PC-9 (cell line): ENCODE data around the gene RB1. TPM values are rescaled to one million over a fixed set of nuclear protein-coding genes. Genes with fewer than 3 reads are reported as not detected.

Experiments used
- BruUV-seq: library from RNA; stranded (reverse); fragments of 400-500 nt; replicated peaks from 2 replicates; lab custom pipeline; 2021; lab: Mats Ljungman, UMichigan
- CTCF ChIA-PET: fragments of 300-600 bp; sonication (Branson Sonifier 250); formaldehyde crosslinking; loops from one replicate; lab custom pipeline; 2022; ENCODE audit warnings: antibody characterized with exemption; lab: Charles Lee
- POLR2A ChIA-PET: fragments of 300-600 bp; sonication (Branson Sonifier 250); formaldehyde crosslinking; loops from one replicate; lab custom pipeline; 2022; ENCODE audit warnings: antibody characterized with exemption; ENCODE audit not compliant: unreplicated experiment; lab: Charles Lee
- DNase-seq, 2 experiments: peaks; one replicate each; pipeline versions ENCODE4 v3.0.0 to v3.0.0-alpha.2; 2015 to 2022; ENCODE audit warnings: mixed read lengths in 1 of 2
- H2AFZ ChIP-seq: fragments of 200-600 bp; sonication (generic); 2 replicates; pipeline ENCODE4 v1.8.1; 2017; ENCODE audit warnings: antibody characterized with exemption
- H3F3A ChIP-seq: fragments of 200-600 bp; sonication (generic); 2 replicates; pipeline ENCODE4 v1.8.1; 2017; ENCODE audit warnings: antibody characterized with exemption, mild to moderate bottlenecking, low read depth; ENCODE audit not compliant: insufficient read depth
- H3K27ac ChIP-seq: fragments of 200-600 bp; sonication (generic); 2 replicates; pipeline ENCODE4 v1.6.1; 2016; ENCODE audit warnings: mixed run types
- H3K27me3 ChIP-seq: fragments of 200-600 bp; sonication (generic); 2 replicates; pipeline ENCODE4 v1.6.1; 2016; ENCODE audit warnings: low read depth, mixed run types; ENCODE audit not compliant: insufficient read depth
- H3K36me3 ChIP-seq: fragments of 200-600 bp; sonication (generic); 2 replicates; pipeline ENCODE4 v1.6.1; 2016; ENCODE audit warnings: low read depth, mixed run types
- H3K4me1 ChIP-seq: fragments of 200-600 bp; sonication (generic); replicated peaks from 2 replicates; pipeline ENCODE4 v1.6.1; 2016; ENCODE audit warnings: mixed run types; ENCODE audit not compliant: insufficient read depth
- H3K4me2 ChIP-seq: fragments of 200-600 bp; sonication (generic); 2 replicates; pipeline ENCODE4 v1.6.1; 2017; ENCODE audit warnings: mixed run types
- H3K4me3 ChIP-seq: fragments of 200-600 bp; sonication (generic); 2 replicates; pipeline ENCODE4 v1.6.1; 2016; ENCODE audit warnings: mixed run types
- H3K79me2 ChIP-seq: fragments of 200-600 bp; sonication (generic); 2 replicates; pipeline ENCODE4 v1.6.1; 2017; ENCODE audit warnings: low read depth, mixed run types
- H3K9me2 ChIP-seq: fragments of 200-600 bp; sonication (generic); 2 replicates; pipeline ENCODE4 v1.8.1; 2017; ENCODE audit warnings: mild to moderate bottlenecking; ENCODE audit not compliant: insufficient read depth
- H3K9me3 ChIP-seq: fragments of 200-600 bp; sonication (generic); 2 replicates; pipeline ENCODE4 v1.8.1; 2016; ENCODE audit warnings: low read depth; ENCODE audit not compliant: insufficient read depth
- H4K20me1 ChIP-seq: fragments of 200-600 bp; sonication (generic); 2 replicates; pipeline ENCODE4 v1.8.1; 2017; ENCODE audit not compliant: insufficient read depth
- EZH2 ChIP-seq: fragments of 200-600 bp; sonication (generic); IDR thresholded peaks from 2 replicates; pipeline ENCODE4 v1.8.0; 2017; ENCODE audit warnings: antibody characterized with exemption, low read depth
- intact Hi-C: fragments of 100-400 bp; cut with micrococcal nuclease; formaldehyde crosslinking; loops from one replicate; pipeline ENCODE4 v1.10.0; 2022; ENCODE audit not compliant: unreplicated experiment
- total RNA-seq: library from RNA; stranded (reverse); gene quantifications from 2 replicates; pipeline ENCODE4 v1.2.3, GENCODE V29; 2021
- TF ChIP-seq, protein P1 (sequence below): fragments of 200-600 bp; sonication (generic); conservative IDR thresholded peaks from 2 replicates; pipeline ENCODE4 v1.6.1; 2017; ENCODE audit warnings: mixed run types, antibody characterized with exemption, mild to moderate bottlenecking, moderate library complexity

The RB1 gene
- total RNA-seq, 1 experiment from 2014 or later: 23.7 TPM

DNA sequence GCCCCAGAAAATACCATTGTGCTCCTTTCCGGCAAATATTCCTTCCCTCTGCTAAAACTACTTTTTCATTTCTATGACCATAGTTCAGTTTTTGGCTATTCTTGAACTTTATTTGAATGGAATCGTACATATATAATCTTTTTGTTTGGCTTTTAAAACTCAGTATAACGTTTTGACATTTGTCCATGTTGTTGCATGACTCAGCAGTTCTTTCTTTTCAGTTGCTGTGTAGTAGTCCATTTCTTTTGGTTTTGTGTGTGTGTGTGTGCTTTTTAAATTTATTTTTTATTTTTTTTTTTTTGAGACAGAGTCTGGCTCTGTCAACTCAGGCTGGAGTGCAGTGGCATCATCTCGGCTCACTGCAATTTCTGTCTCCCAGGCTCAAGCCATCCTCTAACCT is 35.5 kb upstream of the RB1 start:
- POLR2A ChIA-PET: no interaction called here

DNA sequence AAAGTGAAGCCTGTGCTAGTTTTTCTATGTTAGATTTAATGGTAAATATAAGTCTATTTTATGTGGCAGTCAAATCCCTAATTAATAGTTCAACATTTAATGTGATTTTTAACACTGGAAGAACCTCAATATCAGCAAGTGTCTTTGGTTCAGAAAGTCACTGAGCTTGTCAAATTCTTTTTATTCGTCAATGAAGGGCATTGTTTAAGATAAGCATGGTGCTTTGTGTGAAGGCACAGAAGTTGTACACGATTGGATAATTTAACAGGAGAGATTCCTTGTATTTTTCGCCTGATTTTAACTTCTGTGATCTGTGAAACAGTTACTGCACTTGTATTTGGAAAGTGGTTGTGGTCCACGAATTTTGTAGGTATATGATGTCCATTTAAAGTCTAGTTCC is 30.2 kb upstream of the RB1 start:
- Histone ChIP-seq H3K27ac (no peak overlapping the region), H3K9me3 (no peaks in the 10 kb centered on the region), H4K20me1 (no peaks in the 10 kb centered on the region), H3K4me2 (no peak overlapping the region), H3K4me1 (no peaks in the 10 kb centered on the region), H3K27me3 (no peaks in the 10 kb centered on the region), H3K36me3 (no peaks in the 10 kb centered on the region), H3F3A (no peaks in the 10 kb centered on the region), H3K9me2 (no peaks in the 10 kb centered on the region; the same call in 1 of the 2 replicates), H3K79me2 (no peaks in the 10 kb centered on the region), H3K4me3 (no peak overlapping the region), H2AFZ (no peak overlapping the region)
- intact Hi-C loops: no loop called here
- BruUV-seq: no TSS peak
- no peak for TF ChIP-seq EZH2
- TF ChIP-seq, protein P1, sequence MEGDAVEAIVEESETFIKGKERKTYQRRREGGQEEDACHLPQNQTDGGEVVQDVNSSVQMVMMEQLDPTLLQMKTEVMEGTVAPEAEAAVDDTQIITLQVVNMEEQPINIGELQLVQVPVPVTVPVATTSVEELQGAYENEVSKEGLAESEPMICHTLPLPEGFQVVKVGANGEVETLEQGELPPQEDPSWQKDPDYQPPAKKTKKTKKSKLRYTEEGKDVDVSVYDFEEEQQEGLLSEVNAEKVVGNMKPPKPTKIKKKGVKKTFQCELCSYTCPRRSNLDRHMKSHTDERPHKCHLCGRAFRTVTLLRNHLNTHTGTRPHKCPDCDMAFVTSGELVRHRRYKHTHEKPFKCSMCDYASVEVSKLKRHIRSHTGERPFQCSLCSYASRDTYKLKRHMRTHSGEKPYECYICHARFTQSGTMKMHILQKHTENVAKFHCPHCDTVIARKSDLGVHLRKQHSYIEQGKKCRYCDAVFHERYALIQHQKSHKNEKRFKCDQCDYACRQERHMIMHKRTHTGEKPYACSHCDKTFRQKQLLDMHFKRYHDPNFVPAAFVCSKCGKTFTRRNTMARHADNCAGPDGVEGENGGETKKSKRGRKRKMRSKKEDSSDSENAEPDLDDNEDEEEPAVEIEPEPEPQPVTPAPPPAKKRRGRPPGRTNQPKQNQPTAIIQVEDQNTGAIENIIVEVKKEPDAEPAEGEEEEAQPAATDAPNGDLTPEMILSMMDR: no peak
- CTCF ChIA-PET: no interaction called here
- POLR2A ChIA-PET: no interaction called here
- DNase-seq: no peak

More for the DNA sequence above, 35.5 kb upstream of the RB1 start:
- no peaks in the 10 kb centered on the region for H3K27me3 ChIP-seq
- H3F3A ChIP-seq: no peaks in the 10 kb centered on the region
- TF ChIP-seq EZH2: no peak
- TF ChIP-seq, protein P1: no peak
- no peaks in the 10 kb centered on the region for H3K4me1 ChIP-seq
- H3K4me2 ChIP-seq: no peak overlapping the region
- no peak overlapping the region for H2AFZ ChIP-seq
- no peak overlapping the region for H3K27ac ChIP-seq
- intact Hi-C loops: no loop called here
- no TSS peak for BruUV-seq
- CTCF ChIA-PET: no interaction called here
- H4K20me1 ChIP-seq: no peaks in the 10 kb centered on the region
- H3K9me2 ChIP-seq: no peaks in the 10 kb centered on the region; the same call in 1 of the 2 replicates
- DNase-seq: no peak
- no peaks in the 10 kb centered on the region; the same call in 1 of the 2 replicates for H3K9me3 ChIP-seq
- no peaks in the 10 kb centered on the region for H3K79me2 ChIP-seq
- peaks cover 3% of the 10 kb centered on the region; the same call in 1 of the 2 replicates for H3K36me3 ChIP-seq
- no peak overlapping the region for H3K4me3 ChIP-seq

DNA sequence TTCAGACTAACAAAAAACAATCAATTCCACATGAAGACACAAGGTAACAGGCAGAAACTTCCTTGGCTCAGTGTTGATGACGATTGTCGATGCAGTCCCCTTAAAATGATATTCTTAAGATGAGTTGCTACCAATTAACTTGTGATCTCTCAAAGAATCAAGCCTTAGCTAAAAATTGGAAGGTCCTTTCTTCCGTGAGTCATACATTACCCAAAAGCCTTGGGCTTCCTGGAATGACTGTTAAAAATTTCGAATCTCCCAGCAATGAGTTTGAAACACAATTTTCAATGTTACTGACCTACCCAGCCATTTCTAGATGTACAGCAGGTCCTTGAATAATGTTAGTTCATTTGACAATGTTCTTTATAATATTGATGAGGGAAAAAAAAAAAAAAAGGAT is 28.0 kb upstream of the RB1 start:
- H3K36me3 ChIP-seq: no peaks in the 10 kb centered on the region
- no peak overlapping the region for H3K4me2 ChIP-seq
- BruUV-seq: no TSS peak
- H3K9me2 ChIP-seq: no peaks in the 10 kb centered on the region
- no peak for DNase-seq
- ChIA-PET CTCF (interaction anchor here (0.6 kb wide), 1 partner anchor 157 kb away, joined by 3 read pairs; no protein-coding TSS in a partner anchor), POLR2A (no interaction called here)
- TF ChIP-seq, protein P1: no peak
- no peak for TF ChIP-seq EZH2
- H3K27me3 ChIP-seq: no peaks in the 10 kb centered on the region
- no peak overlapping the region for H3K27ac ChIP-seq
- no peaks in the 10 kb centered on the region for H4K20me1 ChIP-seq
- no peaks in the 10 kb centered on the region for H3K79me2 ChIP-seq
- intact Hi-C loops: no loop called here
- H3F3A ChIP-seq: no peaks in the 10 kb centered on the region
- H3K4me1 ChIP-seq: no peaks in the 10 kb centered on the region
- no peak overlapping the region for H2AFZ ChIP-seq
- no peaks in the 10 kb centered on the region for H3K9me3 ChIP-seq
- no peak overlapping the region for H3K4me3 ChIP-seq
